Endothelial cell of umbilical vein (primary cell): ENCODE measurements around the gene THSD8.

ENCODE experiments used
- EZH2 ChIP-seq: IDR thresholded peaks from 2 replicates; pipeline ENCODE4 v1.6.1; 2012; ENCODE audit warnings: borderline replicate concordance, low read depth, mild to moderate bottlenecking, moderate library complexity, low read length, inconsistent platforms; ENCODE audit not compliant: severe bottlenecking
- MAX ChIP-seq: IDR thresholded peaks from 2 replicates; pipeline ENCODE4 v1.6.1; 2011; ENCODE audit not compliant: insufficient read depth, insufficient read length
- MYC ChIP-seq: IDR thresholded peaks from one replicate; pipeline ENCODE4 v1.6.1; 2011; ENCODE audit warnings: mild to moderate bottlenecking, low read depth, low read length
- POLR2A ChIP-seq: IDR thresholded peaks from 2 replicates; pipeline ENCODE4 v1.6.1; 2012; ENCODE audit warnings: low read depth, mild to moderate bottlenecking, control low read depth, low read length
- POLR2AphosphoS5 ChIP-seq: IDR thresholded peaks from 2 replicates; pipeline ENCODE4 v1.6.1; 2012; ENCODE audit warnings: low read depth, mild to moderate bottlenecking, control low read depth, low read length, moderate library complexity; ENCODE audit not compliant: insufficient read depth
- TF ChIP-seq, protein P1 (sequence below), 2 donors: IDR thresholded peaks; 1 replicate in 1 of 2; 2 replicates in 1 of 2; pipeline ENCODE4 v1.5.1; 2011; ENCODE audit warnings: low read length in 2 of 2, mild to moderate bottlenecking in 2 of 2, moderate library complexity in 2 of 2, control low read depth in 1 of 2, inconsistent platforms in 1 of 2, low read depth in 1 of 2; ENCODE audit not compliant: insufficient read depth in 1 of 2; ENCODE audit errors: extremely low read depth in 1 of 2

GRCh38 chr19:12767666-12768065 is 34.2 kb upstream of the THSD8 start:
- no peak for TF ChIP-seq POLR2A
- TF ChIP-seq, protein P1, sequence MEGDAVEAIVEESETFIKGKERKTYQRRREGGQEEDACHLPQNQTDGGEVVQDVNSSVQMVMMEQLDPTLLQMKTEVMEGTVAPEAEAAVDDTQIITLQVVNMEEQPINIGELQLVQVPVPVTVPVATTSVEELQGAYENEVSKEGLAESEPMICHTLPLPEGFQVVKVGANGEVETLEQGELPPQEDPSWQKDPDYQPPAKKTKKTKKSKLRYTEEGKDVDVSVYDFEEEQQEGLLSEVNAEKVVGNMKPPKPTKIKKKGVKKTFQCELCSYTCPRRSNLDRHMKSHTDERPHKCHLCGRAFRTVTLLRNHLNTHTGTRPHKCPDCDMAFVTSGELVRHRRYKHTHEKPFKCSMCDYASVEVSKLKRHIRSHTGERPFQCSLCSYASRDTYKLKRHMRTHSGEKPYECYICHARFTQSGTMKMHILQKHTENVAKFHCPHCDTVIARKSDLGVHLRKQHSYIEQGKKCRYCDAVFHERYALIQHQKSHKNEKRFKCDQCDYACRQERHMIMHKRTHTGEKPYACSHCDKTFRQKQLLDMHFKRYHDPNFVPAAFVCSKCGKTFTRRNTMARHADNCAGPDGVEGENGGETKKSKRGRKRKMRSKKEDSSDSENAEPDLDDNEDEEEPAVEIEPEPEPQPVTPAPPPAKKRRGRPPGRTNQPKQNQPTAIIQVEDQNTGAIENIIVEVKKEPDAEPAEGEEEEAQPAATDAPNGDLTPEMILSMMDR (IDR thresholded peaks at IDR 0.05; ENCODE audit: extremely low read depth in 1 of 2, insufficient read depth in 1 of 2, low read depth in 1 of 2, low read length in 2 of 2) = no peak
- TF ChIP-seq POLR2AphosphoS5 = no peak
- TF ChIP-seq EZH2 = no peak
- TF ChIP-seq MYC = no peak
- TF ChIP-seq MAX = no peak
